HepG2 (cell line): ENCODE results near the gene TSN. TPM values are rescaled to one million over a fixed set of nuclear protein-coding genes. Genes with fewer than 3 reads are reported as not detected.
A peak's percentile ranks its signal among the peaks of the same experiment; 100 is the strongest.

Experiments
- ATAC-seq: fragments of 200-7000 bp; cut with Tn5 transposase; 3 replicates; pipeline ENCODE4 v1.9.1; 2020; ENCODE audit warnings: mild to moderate bottlenecking, moderate library complexity
- BruUV-seq: library from RNA; stranded (reverse); fragments of 400-500 nt; replicated peaks from 2 replicates; lab custom pipeline; 2021; lab: Mats Ljungman, UMichigan
- CTCF ChIA-PET: fragments of 300-600 bp; formaldehyde crosslinking; extraction: SDS; loops from one replicate; lab custom pipeline; 2021; ENCODE audit warnings: low total read pairs, inconsistent platforms, low intra/inter-chr PET ratio; lab: Yijun Ruan, JAX
- POLR2A ChIA-PET: fragments of 350-600 bp; sonication (Branson Sonifier 250); formaldehyde crosslinking; loops from one replicate; lab custom pipeline; 2020; ENCODE audit warnings: antibody characterized with exemption, inconsistent platforms; lab: Yijun Ruan, JAX
- DNase-seq: peaks from one replicate; pipeline ENCODE4 v3.0.0-alpha.2; 2015; ENCODE audit warnings: low spot score
- FAIRE-seq: peaks from 3 replicates; lab custom pipeline; 2011; peaks lifted over from hg19 to GRCh38; lab: Jason Lieb, UNC
- H2AFZ ChIP-seq: one replicate; pipeline ENCODE4 v1.6.1; 2011; ENCODE audit warnings: low read length, inconsistent platforms
- H3K27ac ChIP-seq: fragments of 300-600 bp; 3 replicates; pipeline ENCODE4 v1.8.0; 2011; ENCODE audit warnings: mixed run types, mild to moderate bottlenecking, mixed read lengths, low read length, inconsistent platforms; ENCODE audit not compliant: insufficient read depth; ENCODE audit errors: extremely low read length
- H3K27me3 ChIP-seq, 2 experiments: fragments of 200-600 bp in 1 of 2; 2 replicates in 1 of 2; 3 replicates in 1 of 2; pipeline versions ENCODE4 v1.6.0 to v1.8.0; 2011; ENCODE audit warnings: low read length in 2 of 2, mild to moderate bottlenecking in 2 of 2, moderate library complexity in 2 of 2, inconsistent platforms in 1 of 2; ENCODE audit not compliant: insufficient read depth in 2 of 2, control insufficient read depth in 1 of 2
- H3K36me3 ChIP-seq, 2 experiments: fragments of 200-600 bp in 1 of 2; replicated peaks in 1 of 2; 2 replicates in 1 of 2; 3 replicates in 1 of 2; pipeline versions ENCODE4 v1.5.1 to v1.8.0; 2011; ENCODE audit warnings: low read length in 2 of 2, inconsistent platforms in 1 of 2; ENCODE audit not compliant: insufficient read depth in 2 of 2, control insufficient read depth in 1 of 2
- H3K4me1 ChIP-seq: 2 replicates; pipeline ENCODE4 v1.5.1; 2012; ENCODE audit warnings: low read length, inconsistent platforms; ENCODE audit not compliant: insufficient read depth
- H3K4me2 ChIP-seq: 2 replicates; pipeline ENCODE4 v1.6.0; 2011; ENCODE audit warnings: low read depth, low read length, inconsistent platforms
- H3K4me3 ChIP-seq, 3 experiments: fragments of 200-600 bp in 1 of 3; sonication (generic), shearing (Covaris generic) in 1 of 3; replicated peaks in 1 of 3; 2 replicates each; pipeline ENCODE4 v1.5.1; 2011 to 2016; ENCODE audit warnings: low read length in 3 of 3, inconsistent platforms in 2 of 3, low read depth in 2 of 3, mild to moderate bottlenecking in 2 of 3, control low read depth in 1 of 3, mixed read lengths in 1 of 3; ENCODE audit not compliant: insufficient read depth in 1 of 3
- H3K79me2 ChIP-seq: one replicate; pipeline ENCODE4 v1.6.1; 2011; ENCODE audit warnings: low read length, inconsistent platforms; ENCODE audit not compliant: insufficient read depth
- H3K9ac ChIP-seq: 2 replicates; pipeline ENCODE4 v1.6.0; 2011; ENCODE audit warnings: mild to moderate bottlenecking, low read depth, low read length, inconsistent platforms; ENCODE audit not compliant: insufficient read depth
- H3K9me3 ChIP-seq: 2 replicates; pipeline ENCODE4 v1.5.1; 2012; ENCODE audit warnings: mild to moderate bottlenecking, low read length
- H4K20me1 ChIP-seq: 2 replicates; pipeline ENCODE4 v1.6.0; 2011; ENCODE audit warnings: inconsistent platforms, mild to moderate bottlenecking, low read length, moderate library complexity; ENCODE audit not compliant: insufficient read depth
- FOXJ3 ChIP-seq: sonication (generic); formaldehyde crosslinking; IDR thresholded peaks from 2 replicates; pipeline ENCODE4 v1.4.0; 2020; ENCODE audit warnings: missing genetic modification reagents, mild to moderate bottlenecking, borderline replicate concordance
- HOXD1 ChIP-seq: sonication (generic); formaldehyde crosslinking; IDR thresholded peaks from 2 replicates; pipeline ENCODE4 v1.5.0; 2020; ENCODE audit warnings: missing genetic modification reagents
- KDM3A ChIP-seq: IDR thresholded peaks from 2 replicates; pipeline ENCODE4 v1.6.1; 2018; ENCODE audit warnings: low read depth, missing compliant biosample characterization
- MAF1 ChIP-seq: sonication (generic); formaldehyde crosslinking; IDR thresholded peaks from 2 replicates; pipeline ENCODE4 v1.5.0; 2020; ENCODE audit warnings: missing genetic modification reagents, borderline replicate concordance
- MAFF ChIP-seq: IDR thresholded peaks from 2 replicates; pipeline ENCODE4 v1.6.1; 2011; ENCODE audit warnings: low read depth, low read length, improper control_type of control experiment
- MAFG ChIP-seq: sonication (generic); formaldehyde crosslinking; IDR thresholded peaks from 2 replicates; pipeline ENCODE4 v1.5.1; 2020; ENCODE audit warnings: mild to moderate bottlenecking, missing genetic modification reagents
- MAFK ChIP-seq, 2 experiments: IDR thresholded peaks in 1 of 2; conservative IDR thresholded peaks in 1 of 2; 2 replicates each; pipeline ENCODE4 v1.6.1; 2011; ENCODE audit warnings: improper control_type of control experiment in 2 of 2, low read length in 2 of 2
- NFE2L2 ChIP-seq: fragments of 150-350 bp; IDR thresholded peaks from 2 replicates; pipeline ENCODE4 v1.6.1; 2014; ENCODE audit warnings: low read length
- ZNF431 ChIP-seq: sonication (generic); formaldehyde crosslinking; IDR thresholded peaks from 2 replicates; pipeline ENCODE4 v1.9.0; 2022; ENCODE audit warnings: missing genetic modification reagents, low read depth, mild to moderate bottlenecking, borderline replicate concordance
- ZNF570 ChIP-seq: sonication (generic); formaldehyde crosslinking; IDR thresholded peaks from 2 replicates; pipeline ENCODE4 v1.4.0; 2020; ENCODE audit warnings: mild to moderate bottlenecking, missing genetic modification reagents, borderline replicate concordance
- whole genome bisulfite sequencing: methylation state at CpG from one replicate; pipeline ENCODE4 v1.1.6; 2017; ENCODE audit warnings: low lambda C conversion rate; 5-methylcytosine and 5-hydroxymethylcytosine counted together
- in situ Hi-C: cut with HindIII; loops from 2 replicates; pipeline ENCODE4 v1.10.0; 2017; ENCODE audit warnings: low pct_unique_long_range_greater_than_20kb; ENCODE audit not compliant: extremely low pct_ligation_motif_present
- intact Hi-C: fragments of 100-400 bp; cut with micrococcal nuclease; formaldehyde crosslinking; loops from one replicate; pipeline ENCODE4 v1.10.0; 2022; ENCODE audit not compliant: unreplicated experiment
- polyA plus RNA-seq, 8 experiments: library from polyadenylated mRNA; depleted of rRNA in 3 of 8; stranded (reverse) in 7 of 8; unstranded in 1 of 8; fragments of >200 nt; fragmentation: Illumina TruSeq in 4 of 8; extraction: Trizol in 4 of 8; gene quantifications; 2 replicates each; pipeline versions ENCODE4 v1.2.1 to v1.2.3, GENCODE V29; 2011 to 2016; ENCODE audit warnings: low read depth in 4 of 8, missing spikeins in 1 of 8, mixed read lengths in 1 of 8; ENCODE audit not compliant: insufficient read depth in 1 of 8
- total RNA-seq, 5 experiments: library from RNA; depleted of rRNA; stranded (reverse); fragments of >200 nt; fragmentation: Illumina TruSeq; extraction: Trizol; gene quantifications; 2 replicates each; pipeline ENCODE4 v1.2.3, GENCODE V29; 2016; ENCODE audit warnings: low read depth in 1 of 5
- TF ChIP-seq, protein P1 (sequence below): sonication (generic); formaldehyde crosslinking; IDR thresholded peaks from 2 replicates; pipeline ENCODE4 v1.8.0; 2022; ENCODE audit warnings: missing genetic modification reagents, mild to moderate bottlenecking, inconsistent platforms, borderline replicate concordance
- TF ChIP-seq, protein P2 (sequence below): sonication (generic); formaldehyde crosslinking; IDR thresholded peaks from 2 replicates; pipeline ENCODE4 v1.5.0; 2020; ENCODE audit warnings: missing genetic modification reagents, mild to moderate bottlenecking, borderline replicate concordance
- TF ChIP-seq, protein P3 (sequence below): sonication (generic); formaldehyde crosslinking; conservative IDR thresholded peaks from 2 replicates; pipeline ENCODE4 v1.8.0; 2022; ENCODE audit warnings: low read depth, missing genetic modification reagents
- TF ChIP-seq, protein P4 (sequence below): sonication (generic); formaldehyde crosslinking; IDR thresholded peaks from 2 replicates; pipeline ENCODE4 v1.8.0; 2022; ENCODE audit warnings: missing genetic modification reagents, mild to moderate bottlenecking, borderline replicate concordance

Gene TSN
- total and polyA plus RNA-seq, 2 of the 13 experiments (the other 11 are each of a cell fraction or from before 2014, with no cell fraction given) = 56.4 to 115 TPM

DNA sequence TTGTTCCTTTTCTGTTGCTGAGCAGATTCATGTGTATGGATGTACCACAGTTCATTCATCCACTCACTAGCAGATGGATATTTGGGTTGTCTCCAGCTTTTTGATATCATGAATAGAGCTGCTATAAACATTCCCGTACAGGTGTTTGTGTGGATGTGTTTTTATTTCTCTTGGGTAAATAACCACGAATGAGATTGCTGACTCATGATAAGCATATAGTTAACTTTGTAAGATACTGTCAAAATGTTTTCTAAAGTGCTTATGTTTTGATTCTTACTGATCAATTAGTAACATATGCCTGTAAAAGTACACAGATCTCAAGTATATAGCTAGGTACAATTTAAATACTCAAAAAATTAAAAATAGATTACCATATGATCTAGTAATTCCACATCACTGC lies 27.7 kb downstream of the TSN start:
- H3K9ac ChIP-seq = no peak overlapping the region
- DNase-seq (no peak), ATAC-seq (no peak), FAIRE-seq (no peak)
- POLR2A ChIA-PET = no interaction called here
- H3K79me2 ChIP-seq = no peaks in the 10 kb centered on the region
- in situ Hi-C loops (no loop called here), intact Hi-C loops (no loop called here)
- peaks cover 0 to 11% of the 10 kb centered on the region in 2 experiments for H3K27me3 ChIP-seq
- TF ChIP-seq NFE2L2 = 0 out of 2 replicates have a peak, but pooled peaks have one; percentile 20
- no peak for TF ChIP-seq KDM3A (CRISPR knock-in tag)
- TF ChIP-seq MAFF = peak; percentile 75
- peak; percentile 57 to 85; a peak in 3 of 4 replicates for TF ChIP-seq MAFK (conservative IDR thresholded peaks at IDR 0.05 in 1 of 2, IDR thresholded peaks at IDR 0.05 in 1 of 2; ENCODE audit: low read length in 2 of 2)
- no peaks in the 10 kb centered on the region for H3K9me3 ChIP-seq
- H4K20me1 ChIP-seq = no peaks in the 10 kb centered on the region
- H3K4me2 ChIP-seq = no peak overlapping the region
- CTCF ChIA-PET = no interaction called here
- no peak overlapping the region for H3K4me3 ChIP-seq
- peaks cover 17% of the 10 kb centered on the region for H3K4me1 ChIP-seq
- no peaks in the 10 kb centered on the region for H3K36me3 ChIP-seq
- WGBS = 0% methylated on average over 2 of the region's 2 CpGs
- H2AFZ ChIP-seq = no peak overlapping the region
- H3K27ac ChIP-seq = no peak overlapping the region
- no TSS peak for BruUV-seq

DNA sequence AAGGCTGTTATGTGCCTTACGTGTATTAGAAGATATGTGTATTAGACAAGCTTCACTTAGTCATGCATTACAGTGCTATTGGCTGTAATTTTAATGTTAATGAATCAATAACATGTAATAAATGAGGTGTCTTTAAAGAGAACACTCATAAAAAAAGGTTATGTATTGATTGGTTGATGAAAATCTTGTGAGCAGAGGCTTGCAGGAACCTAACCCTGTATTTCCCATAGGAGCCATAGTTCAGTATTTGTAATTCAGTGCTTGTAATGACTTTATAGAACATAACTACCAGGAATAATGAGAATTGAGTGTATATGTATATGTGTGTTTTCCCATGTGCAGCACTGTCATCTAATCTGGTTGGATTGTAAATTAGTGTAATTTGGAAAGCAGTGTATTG lies 33.2 kb downstream of the TSN start:
- FAIRE-seq = no peak
- no peak for DNase-seq
- no peak for ATAC-seq
- WGBS = 68% methylated on average over 1 of the region's 1 CpG
- ChIA-PET POLR2A (no interaction called here), CTCF (no interaction called here)
- Histone ChIP-seq H3K27me3 (peaks cover 0 to 11% of the 10 kb centered on the region in 2 experiments), H3K9ac (no peak overlapping the region), H3K4me1 (no peaks in the 10 kb centered on the region), H3K79me2 (no peaks in the 10 kb centered on the region), H4K20me1 (no peaks in the 10 kb centered on the region), H3K27ac (no peak overlapping the region), H3K4me2 (no peak overlapping the region), H3K9me3 (peaks cover 6% of the 10 kb centered on the region; the same call in 1 of the 2 replicates), H2AFZ (no peak overlapping the region), H3K4me3 (no peak overlapping the region), H3K36me3 (no peaks in the 10 kb centered on the region)
- intact Hi-C loops = no loop called here
- no TSS peak for BruUV-seq
- in situ Hi-C loops = no loop called here
- TF ChIP-seq ZNF431 (CRISPR knock-in tag) (no peak), ZNF570 (CRISPR knock-in tag) (no peak), MAFG (no peak), FOXJ3 (CRISPR knock-in tag) (no peak), MAF1 (CRISPR knock-in tag) (no peak), HOXD1 (no peak)
- TF ChIP-seq, protein P1, sequence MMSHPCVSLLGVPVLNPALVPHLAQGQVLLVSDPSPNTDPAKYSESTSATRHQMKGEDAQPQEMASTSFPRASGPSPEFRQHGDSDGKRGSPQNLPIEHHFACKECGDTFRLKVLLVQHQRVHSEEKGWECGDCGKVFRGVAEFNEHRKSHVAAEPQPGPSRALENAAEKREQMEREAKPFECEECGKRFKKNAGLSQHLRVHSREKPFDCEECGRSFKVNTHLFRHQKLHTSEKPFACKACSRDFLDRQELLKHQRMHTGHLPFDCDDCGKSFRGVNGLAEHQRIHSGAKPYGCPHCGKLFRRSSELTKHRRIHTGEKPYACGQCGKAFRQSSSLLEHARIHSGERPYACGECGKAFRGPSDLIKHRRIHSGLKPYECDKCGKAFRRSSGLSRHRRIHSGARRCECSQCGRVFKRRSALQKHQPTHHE (CRISPR knock-in tag) = no peak
- TF ChIP-seq, protein P2, sequence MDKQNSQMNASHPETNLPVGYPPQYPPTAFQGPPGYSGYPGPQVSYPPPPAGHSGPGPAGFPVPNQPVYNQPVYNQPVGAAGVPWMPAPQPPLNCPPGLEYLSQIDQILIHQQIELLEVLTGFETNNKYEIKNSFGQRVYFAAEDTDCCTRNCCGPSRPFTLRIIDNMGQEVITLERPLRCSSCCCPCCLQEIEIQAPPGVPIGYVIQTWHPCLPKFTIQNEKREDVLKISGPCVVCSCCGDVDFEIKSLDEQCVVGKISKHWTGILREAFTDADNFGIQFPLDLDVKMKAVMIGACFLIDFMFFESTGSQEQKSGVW (CRISPR knock-in tag) = no peak
- TF ChIP-seq, protein P3, sequence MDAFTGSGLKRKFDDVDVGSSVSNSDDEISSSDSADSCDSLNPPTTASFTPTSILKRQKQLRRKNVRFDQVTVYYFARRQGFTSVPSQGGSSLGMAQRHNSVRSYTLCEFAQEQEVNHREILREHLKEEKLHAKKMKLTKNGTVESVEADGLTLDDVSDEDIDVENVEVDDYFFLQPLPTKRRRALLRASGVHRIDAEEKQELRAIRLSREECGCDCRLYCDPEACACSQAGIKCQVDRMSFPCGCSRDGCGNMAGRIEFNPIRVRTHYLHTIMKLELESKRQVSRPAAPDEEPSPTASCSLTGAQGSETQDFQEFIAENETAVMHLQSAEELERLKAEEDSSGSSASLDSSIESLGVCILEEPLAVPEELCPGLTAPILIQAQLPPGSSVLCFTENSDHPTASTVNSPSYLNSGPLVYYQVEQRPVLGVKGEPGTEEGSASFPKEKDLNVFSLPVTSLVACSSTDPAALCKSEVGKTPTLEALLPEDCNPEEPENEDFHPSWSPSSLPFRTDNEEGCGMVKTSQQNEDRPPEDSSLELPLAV (CRISPR knock-in tag) = no peak
- TF ChIP-seq, protein P4, sequence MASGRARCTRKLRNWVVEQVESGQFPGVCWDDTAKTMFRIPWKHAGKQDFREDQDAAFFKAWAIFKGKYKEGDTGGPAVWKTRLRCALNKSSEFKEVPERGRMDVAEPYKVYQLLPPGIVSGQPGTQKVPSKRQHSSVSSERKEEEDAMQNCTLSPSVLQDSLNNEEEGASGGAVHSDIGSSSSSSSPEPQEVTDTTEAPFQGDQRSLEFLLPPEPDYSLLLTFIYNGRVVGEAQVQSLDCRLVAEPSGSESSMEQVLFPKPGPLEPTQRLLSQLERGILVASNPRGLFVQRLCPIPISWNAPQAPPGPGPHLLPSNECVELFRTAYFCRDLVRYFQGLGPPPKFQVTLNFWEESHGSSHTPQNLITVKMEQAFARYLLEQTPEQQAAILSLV (CRISPR knock-in tag) = no peak
